ENCODE results near the gene SIN3A. TPM values are rescaled to one million over a fixed set of nuclear protein-coding genes. Genes with fewer than 3 reads are reported as not detected.

Gene SIN3A
- total and polyA plus RNA-seq, 2 experiments from 2014 or later: 24.3 to 73.0 TPM

DNA sequence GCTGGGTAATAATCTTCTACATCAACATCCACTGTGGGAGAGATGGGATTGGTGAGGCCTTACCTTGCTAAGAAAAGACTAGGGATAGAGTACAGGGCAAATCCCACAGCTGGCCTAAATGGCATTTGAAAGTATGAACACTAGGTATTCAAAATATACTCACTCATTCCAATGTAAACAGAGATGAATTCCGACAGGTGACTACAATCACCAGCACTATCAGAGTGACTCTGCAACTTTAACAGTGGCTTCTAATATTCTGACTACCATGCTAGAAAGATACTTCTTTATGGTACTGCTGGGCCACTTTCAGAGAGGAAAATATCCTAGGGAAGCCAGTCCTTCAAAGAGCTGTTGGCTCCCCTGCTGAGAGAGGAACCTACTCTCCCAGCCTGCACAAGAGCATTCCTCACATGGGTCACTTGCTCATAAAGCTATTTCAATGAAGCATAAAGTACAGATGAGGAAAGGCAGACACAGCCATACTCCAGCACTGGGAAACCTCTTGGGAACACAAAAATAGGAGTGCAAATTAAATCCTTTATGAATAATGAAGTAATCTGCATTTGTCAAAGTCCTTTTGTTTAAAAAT lies 61.6 kb downstream of the SIN3A start:
- H3K36me3 Mint-ChIP-seq (ENCODE audit: low read depth): peaks cover 84% of the 10 kb centered on the region
- Histone ChIP-seq H3K27me3 (ENCODE audit: insufficient read depth) (no peaks in the 10 kb centered on the region), H3K9me2 (ENCODE audit: insufficient read depth) (no peaks in the 10 kb centered on the region), H4K20me1 (replicated peaks; ENCODE audit: insufficient read depth) (peaks cover 26% of the 10 kb centered on the region; the same call in 1 of the 2 replicates), H3K4me2 (no peak overlapping the region), H3K27ac (ENCODE audit: low read depth) (no peak overlapping the region), H3K4me1 (ENCODE audit: insufficient read depth) (no peaks in the 10 kb centered on the region), H3K4me3 (no peak overlapping the region), H3F3A (replicated peaks; ENCODE audit: low read depth) (peaks cover 8% of the 10 kb centered on the region; the same call in 1 of the 2 replicates), H3K79me2 (replicated peaks; ENCODE audit: insufficient read depth) (no peaks in the 10 kb centered on the region), H3K36me3 (ENCODE audit: insufficient read depth) (peaks cover 66% of the 10 kb centered on the region), H2AFZ (no peak overlapping the region)
- H3K27ac Mint-ChIP-seq: no peak overlapping the region
- no peaks in the 10 kb centered on the region for H3K9me3 Mint-ChIP-seq
- DNase-seq (ENCODE audit: low spot score) (no peak), ATAC-seq (no peak)
- TF ChIP-seq CTCF (conservative IDR thresholded peaks at IDR 0.05; ENCODE audit: low read depth in 2 of 2) (no peak), EZH2phosphoT487 (IDR thresholded peaks at IDR 0.05; ENCODE audit: unreplicated experiment) (no peak), CREB1 (CRISPR knock-in tag; IDR thresholded peaks at IDR 0.05; ENCODE audit: low read depth) (no peak), JUNB (IDR thresholded peaks at IDR 0.05; ENCODE audit: unreplicated experiment) (no peak), EZH2 (IDR thresholded peaks at IDR 0.05; ENCODE audit: low read depth, unreplicated experiment) (no peak), ZNF331 (CRISPR knock-in tag; IDR thresholded peaks at IDR 0.05; ENCODE audit: low read depth) (no peak), STAT1 (IDR thresholded peaks at IDR 0.05; ENCODE audit: unreplicated experiment) (no peak), REST (IDR thresholded peaks at IDR 0.05; ENCODE audit: unreplicated experiment) (no peak), ZNF462 (CRISPR knock-in tag; IDR thresholded peaks at IDR 0.05) (no peak), NANOG (IDR thresholded peaks at IDR 0.05; ENCODE audit: borderline replicate concordance) (no peak), ZNF114 (CRISPR knock-in tag; IDR thresholded peaks at IDR 0.05) (no peak), POLR2AphosphoS5 (IDR thresholded peaks at IDR 0.05; ENCODE audit: low read depth) (no peak)
- TF ChIP-seq, protein P1, sequence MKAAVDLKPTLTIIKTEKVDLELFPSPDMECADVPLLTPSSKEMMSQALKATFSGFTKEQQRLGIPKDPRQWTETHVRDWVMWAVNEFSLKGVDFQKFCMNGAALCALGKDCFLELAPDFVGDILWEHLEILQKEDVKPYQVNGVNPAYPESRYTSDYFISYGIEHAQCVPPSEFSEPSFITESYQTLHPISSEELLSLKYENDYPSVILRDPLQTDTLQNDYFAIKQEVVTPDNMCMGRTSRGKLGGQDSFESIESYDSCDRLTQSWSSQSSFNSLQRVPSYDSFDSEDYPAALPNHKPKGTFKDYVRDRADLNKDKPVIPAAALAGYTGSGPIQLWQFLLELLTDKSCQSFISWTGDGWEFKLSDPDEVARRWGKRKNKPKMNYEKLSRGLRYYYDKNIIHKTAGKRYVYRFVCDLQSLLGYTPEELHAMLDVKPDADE (IDR thresholded peaks at IDR 0.05): no peak
- no peak overlapping the region for H3K4me3 Mint-ChIP-seq
- no peaks in the 10 kb centered on the region for H3K27me3 Mint-ChIP-seq (ENCODE audit: insufficient read depth, low read depth, poor library complexity)
- H3K4me1 Mint-ChIP-seq: no peaks in the 10 kb centered on the region

Data from GM23338 (cell line).